ENCODE data around the gene XRN1.
A peak's percentile ranks its signal among the peaks of the same experiment; 100 is the strongest.

Gene XRN1

DNA sequence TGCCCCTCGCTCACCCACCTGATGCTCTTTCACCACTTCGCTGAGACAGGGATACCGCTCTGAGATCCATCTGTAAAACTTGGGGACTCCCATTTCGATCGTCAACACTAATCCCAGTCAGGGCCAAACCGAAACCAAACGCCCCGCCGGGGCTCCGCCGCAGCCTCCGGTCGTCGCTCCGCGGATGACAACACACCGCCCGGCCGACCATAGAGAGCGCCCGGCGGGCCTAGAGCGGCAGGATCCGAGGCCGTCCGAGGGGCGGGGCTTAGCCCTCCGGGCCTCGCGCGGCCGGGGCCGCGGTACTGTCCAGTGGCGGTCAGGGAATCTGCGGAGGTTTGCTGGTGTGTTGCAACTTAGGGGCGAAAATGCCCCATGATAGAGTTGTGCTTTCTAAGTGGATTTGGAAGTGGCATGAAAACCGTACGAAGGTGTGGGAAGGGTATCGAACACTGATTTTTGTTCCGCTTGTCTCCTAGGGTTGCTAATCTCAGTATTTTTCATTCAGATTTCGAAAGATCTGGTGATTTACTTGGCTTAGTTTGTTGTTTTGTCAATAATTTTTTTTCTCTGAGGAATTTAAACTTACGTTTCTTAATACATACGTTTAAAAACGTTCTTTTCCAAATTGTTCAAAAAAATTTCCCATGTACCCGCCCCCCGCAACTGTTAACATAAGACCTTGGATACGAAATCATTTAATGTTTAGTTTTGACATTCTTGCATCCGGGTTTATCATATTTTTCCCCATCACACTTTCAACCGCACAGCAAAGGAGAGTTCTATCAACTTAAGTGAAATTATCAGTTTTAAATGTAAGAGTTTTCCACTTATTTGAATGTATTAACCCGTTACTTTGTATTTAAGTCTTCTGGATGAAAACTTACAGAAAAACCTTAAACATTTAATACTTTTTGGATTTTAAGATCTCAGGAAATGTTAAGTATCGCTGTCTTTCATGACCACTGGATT lies at the start of gene XRN1:
Gene XRN1, minus strand, starts transcription at position 186 of the 972 bp plus-strand sequence. Its CDS starts 93 bp downstream, at position 93.
- H3K9ac ChIP-seq (ENCODE audit: low read length): peak within 1 kb of the TSS; percentile 96
- no peaks in the 10 kb centered on the region for H3K9me2 ChIP-seq (replicated peaks; ENCODE audit: insufficient read depth, low read length)
- peak within 1 kb of the TSS; percentile 96 for H3K4me2 ChIP-seq (ENCODE audit: low read depth, low read length, poor library complexity, severe bottlenecking)
- no peaks in the 10 kb centered on the region for H3K9me3 ChIP-seq (ENCODE audit: insufficient read depth, low read length)
- H4K20me1 ChIP-seq (ENCODE audit: low read depth, low read length): no peaks in the 10 kb centered on the region
- H3F3A ChIP-seq (ENCODE audit: insufficient read depth): peaks cover 16% of the 10 kb centered on the region
- peaks cover 46% of the 10 kb centered on the region for H3K79me2 ChIP-seq (ENCODE audit: insufficient read depth, low read length)
- no peaks in the 10 kb centered on the region for H3K36me3 ChIP-seq (ENCODE audit: low read length)
- peak within 1 kb of the TSS; percentile 100 for H3K4me3 ChIP-seq (ENCODE audit: insufficient read depth, low read length, poor library complexity, severe bottlenecking)
- TF ChIP-seq, protein P1, sequence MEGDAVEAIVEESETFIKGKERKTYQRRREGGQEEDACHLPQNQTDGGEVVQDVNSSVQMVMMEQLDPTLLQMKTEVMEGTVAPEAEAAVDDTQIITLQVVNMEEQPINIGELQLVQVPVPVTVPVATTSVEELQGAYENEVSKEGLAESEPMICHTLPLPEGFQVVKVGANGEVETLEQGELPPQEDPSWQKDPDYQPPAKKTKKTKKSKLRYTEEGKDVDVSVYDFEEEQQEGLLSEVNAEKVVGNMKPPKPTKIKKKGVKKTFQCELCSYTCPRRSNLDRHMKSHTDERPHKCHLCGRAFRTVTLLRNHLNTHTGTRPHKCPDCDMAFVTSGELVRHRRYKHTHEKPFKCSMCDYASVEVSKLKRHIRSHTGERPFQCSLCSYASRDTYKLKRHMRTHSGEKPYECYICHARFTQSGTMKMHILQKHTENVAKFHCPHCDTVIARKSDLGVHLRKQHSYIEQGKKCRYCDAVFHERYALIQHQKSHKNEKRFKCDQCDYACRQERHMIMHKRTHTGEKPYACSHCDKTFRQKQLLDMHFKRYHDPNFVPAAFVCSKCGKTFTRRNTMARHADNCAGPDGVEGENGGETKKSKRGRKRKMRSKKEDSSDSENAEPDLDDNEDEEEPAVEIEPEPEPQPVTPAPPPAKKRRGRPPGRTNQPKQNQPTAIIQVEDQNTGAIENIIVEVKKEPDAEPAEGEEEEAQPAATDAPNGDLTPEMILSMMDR (IDR thresholded peaks at IDR 0.05; ENCODE audit: insufficient read depth, low read length, poor library complexity, severe bottlenecking): no peak
- no peak for TF ChIP-seq EZH2phosphoT487 (conservative IDR thresholded peaks at IDR 0.05; ENCODE audit: low read length)
- H2AFZ ChIP-seq (ENCODE audit: low read depth, low read length, severe bottlenecking): peak within 1 kb of the TSS; percentile 93
- no peaks in the 10 kb centered on the region for H3K27me3 ChIP-seq (ENCODE audit: low read length)
- H3K27ac ChIP-seq (ENCODE audit: low read depth, low read length): peak within 1 kb of the TSS; percentile 54

DNA sequence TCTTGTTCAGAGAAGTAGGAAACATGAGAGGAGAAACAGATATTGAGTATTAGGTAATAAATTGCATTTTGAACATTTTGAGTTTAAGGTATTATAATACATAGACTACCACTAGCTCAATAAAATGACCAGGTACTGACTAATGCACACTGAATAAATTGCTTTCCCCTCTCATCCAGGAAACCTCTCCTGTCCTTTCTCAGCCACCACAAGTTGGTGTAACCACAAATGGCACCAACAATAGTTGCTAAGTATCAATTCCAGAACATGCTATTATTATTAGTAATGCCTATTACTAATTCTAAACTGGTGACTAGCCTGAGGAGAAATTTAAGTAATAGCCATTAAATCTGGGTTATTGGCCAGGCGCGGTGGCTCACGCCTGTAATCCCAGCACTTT lies 47.3 kb upstream of the XRN1 start:
- Histone ChIP-seq H3K27ac (ENCODE audit: low read depth, low read length) (no peak overlapping the region), H3K4me2 (ENCODE audit: low read depth, low read length, poor library complexity, severe bottlenecking) (no peak overlapping the region), H3K27me3 (ENCODE audit: low read length) (no peaks in the 10 kb centered on the region), H2AFZ (ENCODE audit: low read depth, low read length, severe bottlenecking) (no peak overlapping the region), H3K36me3 (ENCODE audit: low read length) (peaks cover 47% of the 10 kb centered on the region), H3K4me3 (ENCODE audit: insufficient read depth, low read length, poor library complexity, severe bottlenecking) (no peak overlapping the region), H3K9me2 (replicated peaks; ENCODE audit: insufficient read depth, low read length) (no peaks in the 10 kb centered on the region), H3K9me3 (ENCODE audit: insufficient read depth, low read length) (no peaks in the 10 kb centered on the region), H3K9ac (ENCODE audit: low read length) (no peak overlapping the region), H3K79me2 (ENCODE audit: insufficient read depth, low read length) (no peaks in the 10 kb centered on the region), H3F3A (ENCODE audit: insufficient read depth) (no peaks in the 10 kb centered on the region), H4K20me1 (ENCODE audit: low read depth, low read length) (no peaks in the 10 kb centered on the region)
- no peak for TF ChIP-seq EZH2phosphoT487 (conservative IDR thresholded peaks at IDR 0.05; ENCODE audit: low read length)
- TF ChIP-seq, protein P1 (IDR thresholded peaks at IDR 0.05; ENCODE audit: insufficient read depth, low read length, poor library complexity, severe bottlenecking): no peak

- no peaks in the 10 kb centered on the region for H3K9me3 ChIP-seq (ENCODE audit: insufficient read depth, low read length)
Measured at GRCh38 chr3:142492184-142492583, 44.3 kb upstream of the XRN1 start.

More at GRCh38 chr3:142492184-142492583, 44.3 kb upstream of the XRN1 start:
- Histone ChIP-seq H3K9me2 (replicated peaks; ENCODE audit: insufficient read depth, low read length) (no peaks in the 10 kb centered on the region), H3K9ac (ENCODE audit: low read length) (no peak overlapping the region), H3K4me2 (ENCODE audit: low read depth, low read length, poor library complexity, severe bottlenecking) (no peak overlapping the region), H2AFZ (ENCODE audit: low read depth, low read length, severe bottlenecking) (no peak overlapping the region), H3K79me2 (ENCODE audit: insufficient read depth, low read length) (no peaks in the 10 kb centered on the region), H3F3A (ENCODE audit: insufficient read depth) (no peaks in the 10 kb centered on the region), H3K27me3 (ENCODE audit: low read length) (no peaks in the 10 kb centered on the region), H3K27ac (ENCODE audit: low read depth, low read length) (no peak overlapping the region), H3K4me3 (ENCODE audit: insufficient read depth, low read length, poor library complexity, severe bottlenecking) (no peak overlapping the region), H3K36me3 (ENCODE audit: low read length) (peaks cover 43% of the 10 kb centered on the region), H4K20me1 (ENCODE audit: low read depth, low read length) (no peaks in the 10 kb centered on the region)
- TF ChIP-seq, protein P1 (IDR thresholded peaks at IDR 0.05; ENCODE audit: insufficient read depth, low read length, poor library complexity, severe bottlenecking): no peak
- no peak for TF ChIP-seq EZH2phosphoT487 (conservative IDR thresholded peaks at IDR 0.05; ENCODE audit: low read length)

Measured in SU-DHL-6 (cell line).